ENCODE results near the gene TMEM158.

- TF ChIP-seq CTCF (IDR thresholded peaks at IDR 0.05): no peak
- TF ChIP-seq EP300 (IDR thresholded peaks at IDR 0.05): no peak
- no peak for TF ChIP-seq POLR2AphosphoS5 (IDR thresholded peaks at IDR 0.05)
- TF ChIP-seq POLR2A (IDR thresholded peaks at IDR 0.05): no peak
Measured at GRCh38 chr3:45224824-45225464, 1.1 kb downstream of the TMEM158 start.
